GM23338 (cell line): ENCODE results near the gene YWHAH. TPM values are rescaled to one million over a fixed set of nuclear protein-coding genes. Genes with fewer than 3 reads are reported as not detected.
A peak's percentile ranks its signal among the peaks of the same experiment; 100 is the strongest.

Experiments
- ATAC-seq: fragments of 200-7000 bp; cut with Tn5 transposase; 3 replicates; pipeline ENCODE4 v1.9.1; 2020
- DNase-seq: peaks from one replicate; pipeline ENCODE4 v3.0.0-alpha.2; 2015; ENCODE audit warnings: low spot score
- H2AFZ ChIP-seq: fragments of 200-600 bp; sonication (generic); 2 replicates; pipeline ENCODE4 v1.8.0; 2016; ENCODE audit warnings: antibody characterized with exemption, mild to moderate bottlenecking, moderate library complexity
- H3F3A ChIP-seq: fragments of 200-600 bp; sonication (generic); replicated peaks from 2 replicates; pipeline ENCODE4 v1.8.0; 2017; ENCODE audit warnings: antibody characterized with exemption, mixed run types, low read depth
- H3K27ac ChIP-seq: fragments of 200-600 bp; sonication (generic); 2 replicates; pipeline ENCODE4 v1.6.1; 2016; ENCODE audit warnings: low read depth
- H3K27me3 ChIP-seq: fragments of 200-600 bp; sonication (generic); 2 replicates; pipeline ENCODE4 v1.8.0; 2016; ENCODE audit warnings: mild to moderate bottlenecking, mixed run types, moderate library complexity; ENCODE audit not compliant: insufficient read depth
- H3K36me3 ChIP-seq: fragments of 200-600 bp; sonication (generic); 2 replicates; pipeline ENCODE4 v1.8.0; 2016; ENCODE audit warnings: mild to moderate bottlenecking; ENCODE audit not compliant: insufficient read depth
- H3K4me1 ChIP-seq: fragments of 200-600 bp; sonication (generic); 2 replicates; pipeline ENCODE4 v1.8.0; 2016; ENCODE audit warnings: mild to moderate bottlenecking, moderate library complexity; ENCODE audit not compliant: insufficient read depth
- H3K4me2 ChIP-seq: fragments of 200-600 bp; sonication (generic); 2 replicates; pipeline ENCODE4 v1.7.1; 2017; ENCODE audit warnings: mixed run types
- H3K4me3 ChIP-seq: fragments of 200-600 bp; sonication (generic); 2 replicates; pipeline ENCODE4 v1.6.1; 2016; ENCODE audit warnings: mixed run types
- H3K79me2 ChIP-seq: fragments of 200-600 bp; sonication (generic); replicated peaks from 2 replicates; pipeline ENCODE4 v1.8.0; 2017; ENCODE audit warnings: mild to moderate bottlenecking; ENCODE audit not compliant: insufficient read depth
- H3K9me2 ChIP-seq: fragments of 200-600 bp; sonication (generic); 2 replicates; pipeline ENCODE4 v1.8.0; 2017; ENCODE audit not compliant: insufficient read depth
- H4K20me1 ChIP-seq: fragments of 200-600 bp; sonication (generic); replicated peaks from 2 replicates; pipeline ENCODE4 v1.8.0; 2017; ENCODE audit warnings: mild to moderate bottlenecking; ENCODE audit not compliant: insufficient read depth
- H3K27ac Mint-ChIP-seq: 2 replicates; pipeline ENCODE4 v1.8.0; 2020; ENCODE audit warnings: inconsistent platforms, mild to moderate bottlenecking, moderate library complexity, mixed read lengths
- H3K27me3 Mint-ChIP-seq: 3 replicates; pipeline ENCODE4 v1.8.0; 2022; ENCODE audit warnings: low read depth, mild to moderate bottlenecking, moderate library complexity, mixed read lengths, inconsistent platforms; ENCODE audit not compliant: insufficient read depth, poor library complexity
- H3K36me3 Mint-ChIP-seq: 3 replicates; pipeline ENCODE4 v1.8.0; 2021; ENCODE audit warnings: low read depth, mild to moderate bottlenecking, inconsistent platforms, moderate library complexity, mixed read lengths
- H3K4me1 Mint-ChIP-seq: 3 replicates; pipeline ENCODE4 v1.8.0; 2020; ENCODE audit warnings: mild to moderate bottlenecking, inconsistent platforms, mixed read lengths
- H3K4me3 Mint-ChIP-seq: 3 replicates; pipeline ENCODE4 v1.8.0; 2021; ENCODE audit warnings: moderate library complexity, mild to moderate bottlenecking, inconsistent platforms, mixed read lengths
- H3K9me3 Mint-ChIP-seq: 3 replicates; pipeline ENCODE4 v1.8.0; 2020; ENCODE audit warnings: moderate library complexity, mild to moderate bottlenecking, inconsistent platforms, mixed read lengths
- CREB1 ChIP-seq: fragments of 250-450 bp; sonication (Bioruptor Pico); IDR thresholded peaks from 2 replicates; pipeline ENCODE4 v1.5.0; 2020; ENCODE audit warnings: low read depth, mild to moderate bottlenecking, moderate library complexity
- EZH2 ChIP-seq: fragments of 200-600 bp; sonication (generic); IDR thresholded peaks from one replicate; pipeline ENCODE4 v1.8.0; 2017; ENCODE audit warnings: antibody characterized with exemption, mild to moderate bottlenecking, low read depth; ENCODE audit not compliant: unreplicated experiment
- EZH2phosphoT487 ChIP-seq: fragments of 200-600 bp; sonication (generic); IDR thresholded peaks from one replicate; pipeline ENCODE4 v1.8.1; 2018; ENCODE audit warnings: antibody characterized with exemption; ENCODE audit not compliant: unreplicated experiment
- JUNB ChIP-seq: IDR thresholded peaks from one replicate; pipeline ENCODE4 v1.6.1; 2016; ENCODE audit warnings: antibody characterized with exemption; ENCODE audit not compliant: unreplicated experiment
- NANOG ChIP-seq: IDR thresholded peaks from 2 replicates; pipeline ENCODE4 v1.6.1; 2016; ENCODE audit warnings: antibody characterized with exemption, borderline replicate concordance
- POLR2AphosphoS5 ChIP-seq: IDR thresholded peaks from 2 replicates; pipeline ENCODE4 v1.6.1; 2016; ENCODE audit warnings: antibody characterized with exemption, low read depth
- STAT1 ChIP-seq: IDR thresholded peaks from one replicate; pipeline ENCODE4 v1.6.1; 2016; ENCODE audit warnings: antibody characterized with exemption; ENCODE audit not compliant: unreplicated experiment
- ZNF114 ChIP-seq: fragments of 250-450 bp; sonication (Bioruptor Pico); IDR thresholded peaks from 2 replicates; pipeline ENCODE4 v1.5.0; 2020; ENCODE audit warnings: mild to moderate bottlenecking, moderate library complexity
- ZNF331 ChIP-seq: fragments of 250-450 bp; sonication (Bioruptor Pico); IDR thresholded peaks from 2 replicates; pipeline ENCODE4 v1.5.0; 2020; ENCODE audit warnings: low read depth, mild to moderate bottlenecking, moderate library complexity
- polyA plus RNA-seq: library from polyadenylated mRNA; unstranded; fragments of >200 nt; fragmentation: Nextera tagmentation; extraction: Ambion mirVana; gene quantifications from 2 replicates; pipeline ENCODE4 v1.2.1, GENCODE V29; 2016
- total RNA-seq: library from RNA; depleted of rRNA; stranded (reverse); fragments of >200 nt; shearing (Covaris generic); gene quantifications from 2 replicates; pipeline ENCODE4 v1.2.3, GENCODE V29; 2014
- TF ChIP-seq, protein P1 (sequence below): IDR thresholded peaks from one replicate; pipeline ENCODE4 v1.6.1; 2018; ENCODE audit warnings: antibody characterized with exemption; ENCODE audit not compliant: unreplicated experiment
- TF ChIP-seq, protein P2 (sequence below): fragments of 250-450 bp; sonication (Bioruptor Pico); IDR thresholded peaks from 2 replicates; pipeline ENCODE4 v1.5.0; 2020; ENCODE audit warnings: mild to moderate bottlenecking, moderate library complexity
- TF ChIP-seq, protein P3 (sequence below), 2 experiments: fragments of 200-600 bp in 1 of 2; sonication (generic) in 1 of 2; conservative IDR thresholded peaks; 2 replicates each; pipeline versions ENCODE4 v1.5.1 to v1.6.1; 2016 to 2017; ENCODE audit warnings: antibody characterized with exemption in 2 of 2, low read depth in 2 of 2, mild to moderate bottlenecking in 2 of 2, moderate library complexity in 1 of 2
- TF ChIP-seq, protein P4 (sequence below): IDR thresholded peaks from 2 replicates; pipeline ENCODE4 v1.6.1; 2016; ENCODE audit warnings: antibody characterized with exemption

YWHAH gene
- total and polyA plus RNA-seq, 2 experiments from 2014 or later, result 277 to 283 TPM

DNA sequence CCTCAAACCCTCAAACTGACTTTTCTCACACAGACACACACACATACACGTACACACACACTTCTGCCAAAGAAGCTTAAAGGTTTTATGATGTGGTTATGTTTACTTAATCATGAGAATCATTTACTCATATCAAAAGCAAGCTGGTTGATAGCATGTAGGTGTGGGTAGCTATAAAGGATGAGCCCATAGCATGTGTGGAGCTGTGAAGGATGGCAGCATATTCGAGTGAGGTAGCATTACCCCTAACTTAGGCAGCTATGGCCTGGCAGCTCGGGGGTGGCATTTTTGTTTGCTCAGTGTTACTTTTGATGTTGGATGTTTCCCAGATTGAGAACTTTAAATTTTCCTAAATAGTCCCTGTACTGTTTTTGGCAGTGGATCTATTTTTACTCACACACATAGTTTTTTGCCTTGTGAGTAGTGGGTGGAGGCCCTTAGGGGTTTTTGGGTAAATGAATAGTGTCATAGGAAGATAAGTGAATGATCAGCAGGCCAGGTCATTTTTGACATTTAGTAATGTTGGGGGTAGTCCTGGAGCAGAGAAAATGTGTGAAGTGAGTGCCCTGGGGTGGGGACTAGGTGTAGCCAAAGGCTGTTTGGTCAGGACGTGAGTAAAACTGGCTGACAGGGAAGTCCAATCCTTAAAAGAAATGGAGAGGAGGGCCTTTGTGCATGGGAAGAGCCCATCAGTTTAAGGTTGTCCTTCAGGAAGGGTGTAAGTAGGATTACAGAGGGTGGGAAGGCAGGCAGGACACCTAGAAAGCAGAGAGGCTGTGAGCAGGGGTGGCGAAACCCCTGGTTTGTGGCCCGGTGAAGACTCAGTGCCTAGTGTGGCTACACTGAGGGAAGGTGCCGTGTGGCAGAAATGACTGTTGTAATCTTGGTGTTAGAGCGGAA is 7.1 kb downstream of the YWHAH start:
- no peaks in the 10 kb centered on the region for H3K9me2 ChIP-seq
- H3K4me3 ChIP-seq, result no peak overlapping the region
- peak overlapping the region; percentile 29; the same call in 1 of the 2 replicates for H3K27ac ChIP-seq
- H3K27me3 ChIP-seq, result no peaks in the 10 kb centered on the region
- Mint-ChIP-seq H3K27ac (peak overlapping the region; percentile 1; the same call in 1 of the 2 replicates), H3K4me1 (peaks cover 44% of the 10 kb centered on the region), H3K36me3 (peaks cover 66% of the 10 kb centered on the region), H3K9me3 (no peaks in the 10 kb centered on the region), H3K4me3 (no peak overlapping the region; the same call in 2 of the 3 replicates), H3K27me3 (no peaks in the 10 kb centered on the region)
- H4K20me1 ChIP-seq, result peaks cover 79% of the 10 kb centered on the region
- peaks cover 99% of the 10 kb centered on the region for H3K79me2 ChIP-seq
- DNase-seq (no peak), ATAC-seq (peak; percentile 47)
- peaks cover 34% of the 10 kb centered on the region for H3K36me3 ChIP-seq
- H3F3A ChIP-seq, result peaks cover 4% of the 10 kb centered on the region; the same call in 1 of the 2 replicates
- 0 out of 2 replicates have a peak overlapping the region, but pooled peaks have one; percentile 28 for H3K4me2 ChIP-seq
- TF ChIP-seq, protein P1, sequence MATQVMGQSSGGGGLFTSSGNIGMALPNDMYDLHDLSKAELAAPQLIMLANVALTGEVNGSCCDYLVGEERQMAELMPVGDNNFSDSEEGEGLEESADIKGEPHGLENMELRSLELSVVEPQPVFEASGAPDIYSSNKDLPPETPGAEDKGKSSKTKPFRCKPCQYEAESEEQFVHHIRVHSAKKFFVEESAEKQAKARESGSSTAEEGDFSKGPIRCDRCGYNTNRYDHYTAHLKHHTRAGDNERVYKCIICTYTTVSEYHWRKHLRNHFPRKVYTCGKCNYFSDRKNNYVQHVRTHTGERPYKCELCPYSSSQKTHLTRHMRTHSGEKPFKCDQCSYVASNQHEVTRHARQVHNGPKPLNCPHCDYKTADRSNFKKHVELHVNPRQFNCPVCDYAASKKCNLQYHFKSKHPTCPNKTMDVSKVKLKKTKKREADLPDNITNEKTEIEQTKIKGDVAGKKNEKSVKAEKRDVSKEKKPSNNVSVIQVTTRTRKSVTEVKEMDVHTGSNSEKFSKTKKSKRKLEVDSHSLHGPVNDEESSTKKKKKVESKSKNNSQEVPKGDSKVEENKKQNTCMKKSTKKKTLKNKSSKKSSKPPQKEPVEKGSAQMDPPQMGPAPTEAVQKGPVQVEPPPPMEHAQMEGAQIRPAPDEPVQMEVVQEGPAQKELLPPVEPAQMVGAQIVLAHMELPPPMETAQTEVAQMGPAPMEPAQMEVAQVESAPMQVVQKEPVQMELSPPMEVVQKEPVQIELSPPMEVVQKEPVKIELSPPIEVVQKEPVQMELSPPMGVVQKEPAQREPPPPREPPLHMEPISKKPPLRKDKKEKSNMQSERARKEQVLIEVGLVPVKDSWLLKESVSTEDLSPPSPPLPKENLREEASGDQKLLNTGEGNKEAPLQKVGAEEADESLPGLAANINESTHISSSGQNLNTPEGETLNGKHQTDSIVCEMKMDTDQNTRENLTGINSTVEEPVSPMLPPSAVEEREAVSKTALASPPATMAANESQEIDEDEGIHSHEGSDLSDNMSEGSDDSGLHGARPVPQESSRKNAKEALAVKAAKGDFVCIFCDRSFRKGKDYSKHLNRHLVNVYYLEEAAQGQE, result no peak
- TF ChIP-seq, protein P2, sequence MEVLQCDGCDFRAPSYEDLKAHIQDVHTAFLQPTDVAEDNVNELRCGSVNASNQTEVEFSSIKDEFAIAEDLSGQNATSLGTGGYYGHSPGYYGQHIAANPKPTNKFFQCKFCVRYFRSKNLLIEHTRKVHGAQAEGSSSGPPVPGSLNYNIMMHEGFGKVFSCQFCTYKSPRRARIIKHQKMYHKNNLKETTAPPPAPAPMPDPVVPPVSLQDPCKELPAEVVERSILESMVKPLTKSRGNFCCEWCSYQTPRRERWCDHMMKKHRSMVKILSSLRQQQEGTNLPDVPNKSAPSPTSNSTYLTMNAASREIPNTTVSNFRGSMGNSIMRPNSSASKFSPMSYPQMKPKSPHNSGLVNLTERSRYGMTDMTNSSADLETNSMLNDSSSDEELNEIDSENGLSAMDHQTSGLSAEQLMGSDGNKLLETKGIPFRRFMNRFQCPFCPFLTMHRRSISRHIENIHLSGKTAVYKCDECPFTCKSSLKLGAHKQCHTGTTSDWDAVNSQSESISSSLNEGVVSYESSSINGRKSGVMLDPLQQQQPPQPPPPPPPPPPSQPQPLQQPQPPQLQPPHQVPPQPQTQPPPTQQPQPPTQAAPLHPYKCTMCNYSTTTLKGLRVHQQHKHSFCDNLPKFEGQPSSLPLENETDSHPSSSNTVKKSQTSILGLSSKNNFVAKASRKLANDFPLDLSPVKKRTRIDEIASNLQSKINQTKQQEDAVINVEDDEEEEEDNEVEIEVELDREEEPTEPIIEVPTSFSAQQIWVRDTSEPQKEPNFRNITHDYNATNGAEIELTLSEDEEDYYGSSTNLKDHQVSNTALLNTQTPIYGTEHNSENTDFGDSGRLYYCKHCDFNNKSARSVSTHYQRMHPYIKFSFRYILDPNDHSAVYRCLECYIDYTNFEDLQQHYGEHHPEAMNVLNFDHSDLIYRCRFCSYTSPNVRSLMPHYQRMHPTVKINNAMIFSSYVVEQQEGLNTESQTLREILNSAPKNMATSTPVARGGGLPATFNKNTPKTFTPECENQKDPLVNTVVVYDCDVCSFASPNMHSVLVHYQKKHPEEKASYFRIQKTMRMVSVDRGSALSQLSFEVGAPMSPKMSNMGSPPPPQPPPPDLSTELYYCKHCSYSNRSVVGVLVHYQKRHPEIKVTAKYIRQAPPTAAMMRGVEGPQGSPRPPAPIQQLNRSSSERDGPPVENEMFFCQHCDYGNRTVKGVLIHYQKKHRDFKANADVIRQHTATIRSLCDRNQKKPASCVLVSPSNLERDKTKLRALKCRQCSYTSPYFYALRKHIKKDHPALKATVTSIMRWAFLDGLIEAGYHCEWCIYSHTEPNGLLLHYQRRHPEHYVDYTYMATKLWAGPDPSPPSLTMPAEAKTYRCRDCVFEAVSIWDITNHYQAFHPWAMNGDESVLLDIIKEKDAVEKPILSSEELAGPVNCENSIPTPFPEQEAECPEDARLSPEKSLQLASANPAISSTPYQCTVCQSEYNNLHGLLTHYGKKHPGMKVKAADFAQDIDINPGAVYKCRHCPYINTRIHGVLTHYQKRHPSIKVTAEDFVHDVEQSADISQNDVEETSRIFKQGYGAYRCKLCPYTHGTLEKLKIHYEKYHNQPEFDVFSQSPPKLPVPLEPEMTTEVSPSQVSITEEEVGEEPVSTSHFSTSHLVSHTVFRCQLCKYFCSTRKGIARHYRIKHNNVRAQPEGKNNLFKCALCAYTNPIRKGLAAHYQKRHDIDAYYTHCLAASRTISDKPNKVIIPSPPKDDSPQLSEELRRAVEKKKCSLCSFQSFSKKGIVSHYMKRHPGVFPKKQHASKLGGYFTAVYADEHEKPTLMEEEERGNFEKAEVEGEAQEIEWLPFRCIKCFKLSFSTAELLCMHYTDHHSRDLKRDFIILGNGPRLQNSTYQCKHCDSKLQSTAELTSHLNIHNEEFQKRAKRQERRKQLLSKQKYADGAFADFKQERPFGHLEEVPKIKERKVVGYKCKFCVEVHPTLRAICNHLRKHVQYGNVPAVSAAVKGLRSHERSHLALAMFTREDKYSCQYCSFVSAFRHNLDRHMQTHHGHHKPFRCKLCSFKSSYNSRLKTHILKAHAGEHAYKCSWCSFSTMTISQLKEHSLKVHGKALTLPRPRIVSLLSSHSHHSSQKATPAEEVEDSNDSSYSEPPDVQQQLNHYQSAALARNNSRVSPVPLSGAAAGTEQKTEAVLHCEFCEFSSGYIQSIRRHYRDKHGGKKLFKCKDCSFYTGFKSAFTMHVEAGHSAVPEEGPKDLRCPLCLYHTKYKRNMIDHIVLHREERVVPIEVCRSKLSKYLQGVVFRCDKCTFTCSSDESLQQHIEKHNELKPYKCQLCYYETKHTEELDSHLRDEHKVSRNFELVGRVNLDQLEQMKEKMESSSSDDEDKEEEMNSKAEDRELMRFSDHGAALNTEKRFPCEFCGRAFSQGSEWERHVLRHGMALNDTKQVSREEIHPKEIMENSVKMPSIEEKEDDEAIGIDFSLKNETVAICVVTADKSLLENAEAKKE (CRISPR knock-in tag), result no peak
- TF ChIP-seq ZNF331 (CRISPR knock-in tag), result no peak
- TF ChIP-seq EZH2, result no peak
- TF ChIP-seq JUNB, result no peak
- no peak for TF ChIP-seq ZNF114
- TF ChIP-seq EZH2phosphoT487, result no peak
- TF ChIP-seq CREB1 (CRISPR knock-in tag), result no peak
- no peak for TF ChIP-seq STAT1
- no peak for TF ChIP-seq NANOG
- no peak for TF ChIP-seq POLR2AphosphoS5
- TF ChIP-seq, protein P3, sequence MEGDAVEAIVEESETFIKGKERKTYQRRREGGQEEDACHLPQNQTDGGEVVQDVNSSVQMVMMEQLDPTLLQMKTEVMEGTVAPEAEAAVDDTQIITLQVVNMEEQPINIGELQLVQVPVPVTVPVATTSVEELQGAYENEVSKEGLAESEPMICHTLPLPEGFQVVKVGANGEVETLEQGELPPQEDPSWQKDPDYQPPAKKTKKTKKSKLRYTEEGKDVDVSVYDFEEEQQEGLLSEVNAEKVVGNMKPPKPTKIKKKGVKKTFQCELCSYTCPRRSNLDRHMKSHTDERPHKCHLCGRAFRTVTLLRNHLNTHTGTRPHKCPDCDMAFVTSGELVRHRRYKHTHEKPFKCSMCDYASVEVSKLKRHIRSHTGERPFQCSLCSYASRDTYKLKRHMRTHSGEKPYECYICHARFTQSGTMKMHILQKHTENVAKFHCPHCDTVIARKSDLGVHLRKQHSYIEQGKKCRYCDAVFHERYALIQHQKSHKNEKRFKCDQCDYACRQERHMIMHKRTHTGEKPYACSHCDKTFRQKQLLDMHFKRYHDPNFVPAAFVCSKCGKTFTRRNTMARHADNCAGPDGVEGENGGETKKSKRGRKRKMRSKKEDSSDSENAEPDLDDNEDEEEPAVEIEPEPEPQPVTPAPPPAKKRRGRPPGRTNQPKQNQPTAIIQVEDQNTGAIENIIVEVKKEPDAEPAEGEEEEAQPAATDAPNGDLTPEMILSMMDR (conservative IDR thresholded peaks at IDR 0.05; ENCODE audit: low read depth in 2 of 2), result no peak
- TF ChIP-seq, protein P4, sequence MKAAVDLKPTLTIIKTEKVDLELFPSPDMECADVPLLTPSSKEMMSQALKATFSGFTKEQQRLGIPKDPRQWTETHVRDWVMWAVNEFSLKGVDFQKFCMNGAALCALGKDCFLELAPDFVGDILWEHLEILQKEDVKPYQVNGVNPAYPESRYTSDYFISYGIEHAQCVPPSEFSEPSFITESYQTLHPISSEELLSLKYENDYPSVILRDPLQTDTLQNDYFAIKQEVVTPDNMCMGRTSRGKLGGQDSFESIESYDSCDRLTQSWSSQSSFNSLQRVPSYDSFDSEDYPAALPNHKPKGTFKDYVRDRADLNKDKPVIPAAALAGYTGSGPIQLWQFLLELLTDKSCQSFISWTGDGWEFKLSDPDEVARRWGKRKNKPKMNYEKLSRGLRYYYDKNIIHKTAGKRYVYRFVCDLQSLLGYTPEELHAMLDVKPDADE, result no peak
- H2AFZ ChIP-seq, result no peak overlapping the region
- peaks cover 27% of the 10 kb centered on the region for H3K4me1 ChIP-seq
